ENCODE measurements around the gene AKAP12. TPM values are rescaled to one million over a fixed set of nuclear protein-coding genes. Genes with fewer than 3 reads are reported as not detected.

The AKAP12 gene
- total RNA-seq, 3 donors from 2014 or later (not counting 1 experiment from before 2014, with no cell fraction given), result 0.07 to 17.6 (median 0.75) TPM

DNA sequence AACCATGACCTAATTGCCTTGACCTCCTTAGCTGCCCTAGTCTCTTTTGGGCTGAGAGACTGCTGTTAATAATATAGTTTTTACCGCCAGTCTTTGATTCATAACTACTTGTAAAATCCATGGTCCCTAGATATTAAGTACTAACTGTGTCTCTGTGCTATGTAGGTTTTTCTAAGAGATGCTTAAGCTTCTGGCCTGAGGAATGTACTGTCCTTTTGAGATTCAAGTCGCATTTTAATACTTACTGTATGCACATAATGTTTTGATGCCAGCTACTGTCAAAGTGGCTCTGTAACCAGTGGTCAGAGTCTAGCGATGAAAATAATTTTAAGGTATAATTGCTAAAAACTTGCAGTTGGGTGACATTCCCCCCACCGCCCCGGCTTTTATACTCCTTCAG lies 2.1 kb downstream of the AKAP12 start:
- intact Hi-C loops (cut with micrococcal nuclease), result no loop called here

DNA sequence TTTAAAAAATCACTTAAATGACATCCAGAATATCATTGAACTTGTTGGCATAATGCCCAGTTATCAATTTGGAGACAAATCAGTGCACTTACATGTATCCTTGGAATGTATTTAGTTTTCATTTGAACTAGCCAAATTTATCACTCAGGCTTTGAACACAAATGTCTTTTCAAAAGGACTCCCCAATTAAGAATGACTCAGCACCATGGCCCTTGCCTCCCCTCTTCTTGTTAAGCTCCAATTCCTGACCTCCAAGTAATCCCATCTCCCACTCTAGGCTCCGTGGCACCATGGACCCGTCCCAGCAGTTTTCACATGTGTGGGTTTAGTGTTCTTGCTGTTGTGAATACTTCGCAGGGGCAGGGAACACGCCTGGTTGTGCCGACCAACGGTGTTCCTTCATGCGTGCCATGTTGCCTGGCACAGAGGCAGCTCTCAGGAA lies 2.7 kb downstream of the AKAP12 start:
- Histone ChIP-seq H3K9me3 (ENCODE audit: control insufficient read depth, insufficient read depth, low read length) (no peaks in the 10 kb centered on the region), H3K4me3 (ENCODE audit: low read length) (no peak overlapping the region), H3K36me3 (ENCODE audit: control insufficient read depth, insufficient read depth, low read length) (no peaks in the 10 kb centered on the region), H3K27me3 (ENCODE audit: control insufficient read depth, insufficient read depth, low read length) (peaks cover 16% of the 10 kb centered on the region), H3K4me1 (ENCODE audit: control insufficient read depth, insufficient read depth, low read length) (no peaks in the 10 kb centered on the region), H3K27ac (ENCODE audit: low read length) (no peak overlapping the region)
- Mint-ChIP-seq H3K36me3 (no peaks in the 10 kb centered on the region), H3K4me3 (no peak overlapping the region), H3K9me3 (no peaks in the 10 kb centered on the region), H3K4me1 (no peaks in the 10 kb centered on the region), H3K27ac (no peak overlapping the region), H3K27me3 (ENCODE audit: low read depth in 2 of 2) (peaks cover 42 to 48% of the 10 kb centered on the region in 2 donors)
- TF ChIP-seq, protein P1, sequence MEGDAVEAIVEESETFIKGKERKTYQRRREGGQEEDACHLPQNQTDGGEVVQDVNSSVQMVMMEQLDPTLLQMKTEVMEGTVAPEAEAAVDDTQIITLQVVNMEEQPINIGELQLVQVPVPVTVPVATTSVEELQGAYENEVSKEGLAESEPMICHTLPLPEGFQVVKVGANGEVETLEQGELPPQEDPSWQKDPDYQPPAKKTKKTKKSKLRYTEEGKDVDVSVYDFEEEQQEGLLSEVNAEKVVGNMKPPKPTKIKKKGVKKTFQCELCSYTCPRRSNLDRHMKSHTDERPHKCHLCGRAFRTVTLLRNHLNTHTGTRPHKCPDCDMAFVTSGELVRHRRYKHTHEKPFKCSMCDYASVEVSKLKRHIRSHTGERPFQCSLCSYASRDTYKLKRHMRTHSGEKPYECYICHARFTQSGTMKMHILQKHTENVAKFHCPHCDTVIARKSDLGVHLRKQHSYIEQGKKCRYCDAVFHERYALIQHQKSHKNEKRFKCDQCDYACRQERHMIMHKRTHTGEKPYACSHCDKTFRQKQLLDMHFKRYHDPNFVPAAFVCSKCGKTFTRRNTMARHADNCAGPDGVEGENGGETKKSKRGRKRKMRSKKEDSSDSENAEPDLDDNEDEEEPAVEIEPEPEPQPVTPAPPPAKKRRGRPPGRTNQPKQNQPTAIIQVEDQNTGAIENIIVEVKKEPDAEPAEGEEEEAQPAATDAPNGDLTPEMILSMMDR (IDR thresholded peaks at IDR 0.05), result no peak
- no peak for ATAC-seq
- no peak for DNase-seq
- intact Hi-C loops (cut with micrococcal nuclease), result no loop called here
- 85% methylated on average over 6 of the region's 7 CpGs for WGBS (ENCODE audit: insufficient coverage)

More for the DNA sequence above, 2.1 kb downstream of the AKAP12 start:
- ATAC-seq (no peak), DNase-seq (no peak)
- H3K4me1 Mint-ChIP-seq, result no peaks in the 10 kb centered on the region
- WGBS (ENCODE audit: insufficient coverage), result 88% methylated on average over 4 of the region's 5 CpGs
- no peaks in the 10 kb centered on the region for H3K9me3 Mint-ChIP-seq
- TF ChIP-seq, protein P1 (IDR thresholded peaks at IDR 0.05), result no peak
- H3K27me3 ChIP-seq (ENCODE audit: control insufficient read depth, insufficient read depth, low read length), result peaks cover 16% of the 10 kb centered on the region
- H3K27ac Mint-ChIP-seq, result no peak overlapping the region
- no peaks in the 10 kb centered on the region for H3K4me1 ChIP-seq (ENCODE audit: control insufficient read depth, insufficient read depth, low read length)
- H3K4me3 Mint-ChIP-seq, result no peak overlapping the region
- H3K27ac ChIP-seq (ENCODE audit: low read length), result no peak overlapping the region
- no peaks in the 10 kb centered on the region for H3K36me3 Mint-ChIP-seq
- H3K27me3 Mint-ChIP-seq (ENCODE audit: low read depth in 2 of 2), result peaks cover 44 to 53% of the 10 kb centered on the region in 2 donors
- no peak overlapping the region for H3K4me3 ChIP-seq (ENCODE audit: low read length)
- H3K9me3 ChIP-seq (ENCODE audit: control insufficient read depth, insufficient read depth, low read length), result no peaks in the 10 kb centered on the region
- no peaks in the 10 kb centered on the region for H3K36me3 ChIP-seq (ENCODE audit: control insufficient read depth, insufficient read depth, low read length)

DNA sequence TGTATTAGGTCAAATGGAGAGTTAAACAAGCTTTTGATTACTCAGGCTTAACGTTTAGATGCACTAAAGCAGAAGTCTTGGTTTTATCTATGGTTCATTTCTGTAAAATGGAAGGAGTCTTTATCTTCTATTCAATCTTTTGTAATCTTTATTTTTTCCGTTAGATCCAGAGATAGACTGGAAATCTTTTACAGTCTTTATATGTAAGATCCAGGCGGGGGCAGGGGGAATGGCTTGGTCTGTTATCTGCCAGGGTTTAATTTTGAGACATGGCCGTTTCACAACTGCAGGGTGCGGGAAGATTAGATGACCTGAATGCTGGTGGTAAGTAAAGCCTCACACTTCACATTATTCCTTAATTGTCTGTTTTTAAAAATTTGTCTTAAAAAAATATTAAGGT lies 3.7 kb downstream of the AKAP12 start:
- H3K36me3 ChIP-seq (ENCODE audit: control insufficient read depth, insufficient read depth, low read length), result no peaks in the 10 kb centered on the region
- no peaks in the 10 kb centered on the region for H3K36me3 Mint-ChIP-seq
- WGBS (ENCODE audit: insufficient coverage), result 84% methylated on average over 2 of the region's 5 CpGs
- H3K27me3 ChIP-seq (ENCODE audit: control insufficient read depth, insufficient read depth, low read length), result peaks cover 16% of the 10 kb centered on the region
- intact Hi-C loops (cut with micrococcal nuclease), result no loop called here
- no peaks in the 10 kb centered on the region for H3K9me3 Mint-ChIP-seq
- no peak overlapping the region for H3K27ac ChIP-seq (ENCODE audit: low read length)
- no peak overlapping the region for H3K4me3 Mint-ChIP-seq
- peaks cover 41 to 54% of the 10 kb centered on the region in 2 donors for H3K27me3 Mint-ChIP-seq (ENCODE audit: low read depth in 2 of 2)
- H3K27ac Mint-ChIP-seq, result no peak overlapping the region
- H3K9me3 ChIP-seq (ENCODE audit: control insufficient read depth, insufficient read depth, low read length), result no peaks in the 10 kb centered on the region
- H3K4me3 ChIP-seq (ENCODE audit: low read length), result no peak overlapping the region
- TF ChIP-seq, protein P1 (IDR thresholded peaks at IDR 0.05), result no peak
- H3K4me1 Mint-ChIP-seq, result no peaks in the 10 kb centered on the region
- ATAC-seq (peak in 1 of 3 donors; percentile 42), DNase-seq (no peak)
- no peaks in the 10 kb centered on the region for H3K4me1 ChIP-seq (ENCODE audit: control insufficient read depth, insufficient read depth, low read length)

DNA sequence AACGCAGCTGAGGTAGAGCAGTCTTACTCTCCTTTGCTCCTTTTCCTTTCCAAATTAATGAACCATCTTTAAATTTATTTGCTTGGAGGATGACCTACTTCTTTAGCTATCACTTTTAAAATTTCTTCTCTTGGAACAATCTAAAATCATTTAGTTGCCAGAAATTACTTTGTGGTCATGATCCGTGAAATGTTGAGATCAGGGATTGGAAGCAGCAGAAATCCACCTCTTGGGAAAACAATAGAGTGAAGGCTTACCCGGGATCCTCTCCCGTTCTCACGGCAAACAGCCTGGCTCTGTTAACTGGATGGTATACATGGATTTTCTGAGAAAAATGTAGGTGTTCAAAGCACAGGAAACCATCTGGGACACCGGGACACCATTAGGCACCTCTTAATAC lies 7.7 kb downstream of the AKAP12 start:
- Mint-ChIP-seq H3K27me3 (ENCODE audit: low read depth in 2 of 2) (peaks cover 26 to 43% of the 10 kb centered on the region in 2 donors), H3K9me3 (no peaks in the 10 kb centered on the region), H3K4me1 (no peaks in the 10 kb centered on the region), H3K36me3 (no peaks in the 10 kb centered on the region), H3K27ac (no peak overlapping the region), H3K4me3 (no peak overlapping the region)
- DNase-seq (no peak), ATAC-seq (no peak)
- Histone ChIP-seq H3K27me3 (ENCODE audit: control insufficient read depth, insufficient read depth, low read length) (peaks cover 4% of the 10 kb centered on the region), H3K36me3 (ENCODE audit: control insufficient read depth, insufficient read depth, low read length) (no peaks in the 10 kb centered on the region), H3K4me1 (ENCODE audit: control insufficient read depth, insufficient read depth, low read length) (no peaks in the 10 kb centered on the region), H3K4me3 (ENCODE audit: low read length) (no peak overlapping the region), H3K27ac (ENCODE audit: low read length) (no peak overlapping the region), H3K9me3 (ENCODE audit: control insufficient read depth, insufficient read depth, low read length) (no peaks in the 10 kb centered on the region)
- TF ChIP-seq, protein P1 (IDR thresholded peaks at IDR 0.05), result no peak
- WGBS (ENCODE audit: insufficient coverage), result 87% methylated on average over 5 of the region's 6 CpGs
- intact Hi-C loops (cut with micrococcal nuclease), result no loop called here

Measured in natural killer cell (primary cell).